GM12891 (cell line): ENCODE data around the gene PIM3.

Experiments
- POLR2A ChIP-seq: IDR thresholded peaks from 2 replicates; pipeline ENCODE4 v1.6.1; 2011; ENCODE audit warnings: low read depth, low read length, control low read depth
- SPI1 ChIP-seq: IDR thresholded peaks from 2 replicates; pipeline ENCODE4 v1.6.1; 2011; ENCODE audit warnings: low read depth, low read length, control low read depth

GRCh38 chr22:49943405-49943765 lies 17.2 kb upstream of the PIM3 start:
- TF ChIP-seq SPI1 (no peak), POLR2A (no peak)
